ENCODE measurements around the gene POU5F1.

DNA sequence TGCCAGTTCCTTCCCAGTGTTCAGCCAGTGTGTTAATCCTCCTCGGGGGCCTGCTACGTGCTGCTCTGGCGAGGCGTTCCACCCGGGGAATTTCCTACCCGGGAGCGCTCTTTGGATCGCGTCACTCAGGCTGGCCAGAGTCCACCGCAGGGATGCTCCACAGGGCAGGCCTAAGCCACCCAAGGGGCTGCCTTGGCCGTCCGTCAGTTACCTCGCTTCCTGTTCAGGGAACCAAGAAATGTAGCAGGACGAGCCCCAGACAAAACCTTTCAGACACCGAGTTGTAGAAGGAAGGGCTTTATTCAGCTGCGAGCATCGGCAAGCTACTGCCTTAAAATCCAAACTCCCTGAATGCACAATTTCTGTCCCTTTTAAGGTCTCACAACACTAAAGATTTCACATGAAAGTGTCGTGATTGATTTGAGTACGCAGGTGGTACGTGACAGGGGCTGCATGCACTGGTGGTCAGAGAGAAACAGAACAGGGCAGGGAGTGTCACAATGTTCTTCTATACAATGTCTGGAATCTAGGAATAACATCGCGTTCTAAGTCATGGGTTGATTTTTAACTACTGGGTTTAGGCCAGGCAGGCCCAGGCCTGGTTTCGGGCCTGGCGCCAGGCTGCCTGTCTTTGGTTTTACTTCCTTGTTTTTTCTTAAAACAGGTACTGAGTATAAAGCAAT lies 15.7 kb upstream of the POU5F1 start:
- TF ChIP-seq POLR2A (IDR thresholded peaks at IDR 0.05): no peak
- TF ChIP-seq, protein P1, sequence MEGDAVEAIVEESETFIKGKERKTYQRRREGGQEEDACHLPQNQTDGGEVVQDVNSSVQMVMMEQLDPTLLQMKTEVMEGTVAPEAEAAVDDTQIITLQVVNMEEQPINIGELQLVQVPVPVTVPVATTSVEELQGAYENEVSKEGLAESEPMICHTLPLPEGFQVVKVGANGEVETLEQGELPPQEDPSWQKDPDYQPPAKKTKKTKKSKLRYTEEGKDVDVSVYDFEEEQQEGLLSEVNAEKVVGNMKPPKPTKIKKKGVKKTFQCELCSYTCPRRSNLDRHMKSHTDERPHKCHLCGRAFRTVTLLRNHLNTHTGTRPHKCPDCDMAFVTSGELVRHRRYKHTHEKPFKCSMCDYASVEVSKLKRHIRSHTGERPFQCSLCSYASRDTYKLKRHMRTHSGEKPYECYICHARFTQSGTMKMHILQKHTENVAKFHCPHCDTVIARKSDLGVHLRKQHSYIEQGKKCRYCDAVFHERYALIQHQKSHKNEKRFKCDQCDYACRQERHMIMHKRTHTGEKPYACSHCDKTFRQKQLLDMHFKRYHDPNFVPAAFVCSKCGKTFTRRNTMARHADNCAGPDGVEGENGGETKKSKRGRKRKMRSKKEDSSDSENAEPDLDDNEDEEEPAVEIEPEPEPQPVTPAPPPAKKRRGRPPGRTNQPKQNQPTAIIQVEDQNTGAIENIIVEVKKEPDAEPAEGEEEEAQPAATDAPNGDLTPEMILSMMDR (IDR thresholded peaks at IDR 0.05): no peak

Measured in uterus (tissue), 2 donors.